HG02884 (cell line): ENCODE results near the gene AHNAK2.
A peak's percentile ranks its signal among the peaks of the same experiment; 100 is the strongest.
"Not testable (repeated sequence)": the region's sequence is repeated elsewhere in the genome, so short reads cannot be mapped to it uniquely, and the experiment has no call there.

Source experiments
- ATAC-seq: cut with Tn5 transposase; IDR thresholded peaks from one replicate; pipeline ENCODE4 v1.9.1; 2021; ENCODE audit warnings: mild to moderate bottlenecking, moderate library complexity; ENCODE audit not compliant: unreplicated experiment

The AHNAK2 gene

GRCh38 chr14:104928391-104929133 is 49.6 kb downstream of the AHNAK2 start:
- ATAC-seq: no peak

- ATAC-seq: no peak
These were observed 50.3 kb downstream of the AHNAK2 start for GRCh38 chr14:104927901-104928300.

DNA sequence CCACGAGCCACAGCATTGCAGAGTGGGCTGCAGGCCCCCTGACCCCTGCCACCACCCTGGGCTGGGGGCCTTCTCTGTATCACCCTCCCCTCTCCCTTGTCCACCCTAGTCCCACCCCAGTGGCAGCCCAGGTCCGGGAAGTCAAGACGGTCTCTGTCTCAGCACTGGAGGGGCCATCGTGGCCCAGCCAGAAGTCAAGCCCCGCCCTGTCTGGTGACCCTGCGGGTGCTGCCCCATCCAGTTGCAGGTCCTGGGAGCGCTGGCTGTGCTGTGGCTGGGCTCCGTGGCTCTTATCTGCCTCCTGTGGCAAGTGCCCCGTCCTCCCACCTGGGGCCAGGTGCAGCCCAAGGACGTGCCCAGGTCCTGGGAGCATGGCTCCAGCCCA is 50.8 kb downstream of the AHNAK2 start:
- no peak for ATAC-seq

- ATAC-seq: peak; percentile 71
These were observed 51.3 kb downstream of the AHNAK2 start for GRCh38 chr14:104926619-104927431.

DNA sequence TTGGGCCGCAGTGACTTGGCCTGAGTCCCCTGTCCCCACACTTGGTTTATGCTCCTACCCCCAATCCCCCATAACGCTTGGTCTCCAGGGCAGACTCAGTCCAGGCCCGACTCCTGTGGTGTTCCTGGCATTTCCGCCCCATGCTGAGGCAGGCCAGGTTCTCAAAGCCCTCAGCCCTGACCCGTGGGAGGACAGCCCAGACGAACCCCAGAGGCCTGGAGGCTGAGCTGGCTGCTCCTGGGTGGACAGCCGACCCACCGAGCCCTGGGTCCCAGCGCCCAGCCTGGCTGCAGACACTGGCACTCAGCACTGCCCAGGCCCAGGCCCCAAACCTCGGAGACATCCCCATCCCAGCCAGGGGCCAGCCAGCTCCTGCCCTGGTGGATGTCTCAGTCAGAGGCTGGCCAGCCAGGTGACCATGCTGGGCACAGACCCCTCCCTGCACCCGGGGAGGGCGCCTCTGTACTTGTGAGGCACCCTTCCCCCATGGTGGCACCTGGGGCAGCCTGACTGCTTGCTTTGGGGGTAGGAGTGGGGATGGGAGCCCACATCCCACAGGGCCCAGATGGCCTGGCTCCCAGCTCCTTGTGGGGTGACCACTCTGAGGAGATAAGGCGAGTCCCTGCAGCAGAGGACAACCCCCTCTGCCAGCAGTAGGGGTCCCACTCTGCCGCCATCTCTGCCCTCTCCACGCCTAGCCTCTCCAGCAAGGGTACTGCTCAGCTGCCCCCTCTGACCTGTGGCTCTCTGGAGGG is 52.1 kb downstream of the AHNAK2 start:
- no peak for ATAC-seq

DNA sequence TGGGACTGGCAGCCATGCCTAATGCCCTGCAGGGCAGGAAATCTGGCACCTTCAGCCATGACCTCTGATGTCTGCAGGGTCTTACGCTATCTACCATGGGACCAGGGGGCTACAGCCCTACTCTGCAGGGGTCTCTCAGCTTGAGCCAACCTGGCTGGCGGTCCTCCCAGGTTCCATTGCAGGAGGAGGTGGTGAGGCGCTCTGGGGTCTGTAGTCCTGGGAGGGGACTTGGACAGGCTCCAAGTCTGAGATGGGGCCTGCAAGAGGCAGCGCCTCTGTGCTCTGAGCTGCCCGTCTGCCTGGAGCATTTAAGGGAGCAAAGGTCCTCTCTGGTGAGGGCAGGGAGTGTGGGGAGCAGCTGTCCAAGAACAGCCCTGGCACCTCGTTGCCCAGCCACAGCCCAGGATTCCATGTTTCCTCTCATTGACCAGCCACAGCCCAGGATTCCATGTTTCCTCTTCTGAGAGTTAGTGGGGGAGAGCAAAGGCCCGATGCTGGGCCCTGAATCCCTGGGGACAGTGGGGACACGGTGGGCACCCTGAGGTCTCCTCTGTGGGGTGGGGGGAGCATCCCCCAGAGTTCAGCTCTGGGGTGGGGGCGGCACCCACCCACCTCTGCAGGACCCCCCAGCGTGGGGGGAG is 52.8 kb downstream of the AHNAK2 start:
- no peak for ATAC-seq

DNA sequence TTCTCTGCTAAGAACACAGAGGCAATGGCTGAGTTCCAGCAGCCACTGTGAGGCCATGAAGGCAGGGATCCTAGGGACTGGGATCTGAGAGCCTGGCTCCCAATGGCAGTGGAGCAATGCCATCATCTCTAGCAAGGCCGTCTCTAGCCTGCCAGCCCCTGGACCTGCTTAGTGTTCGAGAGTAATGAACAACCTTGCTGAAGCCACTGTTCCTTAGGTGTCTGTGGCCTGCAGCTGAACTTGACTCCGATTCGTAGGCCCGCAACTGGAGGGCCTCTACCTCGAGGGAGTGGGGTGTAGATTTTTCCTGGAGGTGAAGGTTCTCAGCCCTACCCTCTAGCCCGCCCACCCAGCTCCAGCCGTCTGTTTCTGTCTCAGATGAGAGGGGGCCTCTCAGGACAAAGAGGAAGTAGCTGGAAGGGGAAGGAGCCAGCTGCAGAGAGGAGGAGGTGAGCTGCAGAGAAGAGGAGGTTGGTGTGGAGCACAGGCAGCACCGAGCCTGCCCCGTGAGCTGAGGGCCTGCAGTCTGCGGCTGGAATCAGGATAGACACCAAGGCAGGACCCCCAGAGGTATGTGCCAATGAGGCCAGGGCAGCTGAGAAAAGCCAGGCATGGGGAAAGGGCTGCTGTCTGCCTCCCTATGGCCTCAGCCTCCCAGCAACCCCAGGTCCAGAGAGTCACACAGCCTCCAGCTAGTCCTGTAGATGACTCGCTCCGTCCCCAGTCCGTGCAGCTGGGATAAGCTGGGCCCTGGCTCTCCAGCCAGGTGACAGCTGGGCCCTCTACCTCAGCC is 53.6 kb downstream of the AHNAK2 start, which contains the start of gene PLD4:
Gene PLD4, plus strand, starts transcription at position 459 of the 793 bp plus-strand sequence. CDS start 2,262 bp downstream, outside the sequence.
- ATAC-seq: no peak

- no peak for ATAC-seq
These were observed 54.3 kb downstream of the AHNAK2 start for GRCh38 chr14:104923640-104924420.

DNA sequence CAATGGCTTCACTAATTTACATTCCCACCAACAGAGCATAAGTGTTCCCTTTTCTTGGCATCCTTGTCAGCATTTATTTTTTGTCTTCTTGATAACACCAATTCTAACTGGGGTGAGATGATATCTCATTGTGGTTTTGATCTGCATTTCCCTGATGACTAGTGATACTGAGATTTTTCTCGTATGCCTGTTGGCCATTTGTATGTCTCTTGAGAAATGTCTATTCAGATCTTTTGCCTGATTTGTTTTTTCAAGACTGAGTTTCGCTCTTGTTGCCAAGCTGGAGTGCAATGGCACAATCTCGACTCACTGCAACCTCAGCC is 58.2 kb downstream of the AHNAK2 start:
- ATAC-seq: no peak

DNA sequence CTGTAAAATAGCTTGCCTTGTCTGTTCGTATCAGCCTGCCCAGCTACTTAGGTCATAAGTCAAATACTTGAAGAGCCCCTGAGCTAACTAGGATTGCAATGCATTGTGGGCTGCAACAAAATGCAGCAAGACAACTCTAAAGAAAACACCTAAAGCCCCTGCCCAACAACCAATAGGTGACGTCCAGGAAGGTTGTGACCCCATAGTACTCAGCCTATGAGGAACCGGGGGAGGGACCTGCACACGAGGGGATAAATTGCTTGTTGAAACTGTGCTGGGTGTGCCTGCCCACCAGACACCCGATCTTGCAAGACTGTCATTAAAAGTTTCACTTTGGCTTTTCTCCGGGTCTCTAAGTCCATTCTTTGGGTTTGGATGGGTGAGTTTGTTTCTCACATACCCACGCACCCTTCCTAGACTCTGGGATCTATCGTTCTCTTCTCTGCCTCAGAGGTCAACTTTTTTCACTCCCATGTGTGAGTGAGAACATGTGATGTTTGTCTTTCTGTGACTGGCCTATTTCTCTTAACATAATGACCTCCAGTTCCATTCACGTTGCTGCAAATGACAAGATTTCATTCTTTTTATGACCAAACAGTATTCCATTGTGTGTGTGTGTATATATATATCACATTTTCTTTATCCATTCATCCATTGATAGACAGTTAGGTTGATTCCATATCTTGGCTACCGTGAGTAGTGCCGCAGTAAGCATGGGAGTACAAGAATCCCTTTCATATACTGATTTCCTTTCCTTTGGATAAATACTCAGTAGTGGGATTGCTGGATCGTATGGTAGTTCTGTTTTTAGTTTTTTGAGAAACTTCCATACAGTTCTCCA is 58.8 kb downstream of the AHNAK2 start:
- not testable (repeated sequence) for ATAC-seq

GRCh38 chr14:104917993-104918392 is 60.2 kb downstream of the AHNAK2 start:
- no peak for ATAC-seq

DNA sequence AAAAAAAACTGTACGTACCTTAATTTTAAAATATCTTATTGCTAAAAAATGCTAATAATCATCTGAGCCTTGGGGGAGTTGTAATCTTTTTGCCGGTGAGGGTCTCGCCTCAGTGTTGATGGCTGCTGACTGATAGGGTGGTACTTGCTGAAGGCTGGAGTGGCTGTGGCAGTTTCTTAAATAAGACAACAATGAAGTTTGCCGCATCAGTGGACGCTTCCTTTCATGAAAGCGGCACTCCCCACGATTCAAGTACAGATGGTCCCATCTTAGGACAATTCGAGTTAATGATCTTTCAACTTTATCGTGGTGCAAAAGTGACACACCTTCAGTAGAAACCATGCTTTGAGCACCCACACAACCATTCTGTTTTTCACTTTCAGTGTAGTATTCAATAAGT is 61.1 kb downstream of the AHNAK2 start:
- ATAC-seq: no peak

- no peak for ATAC-seq
These were observed 64.7 kb downstream of the AHNAK2 start for GRCh38 chr14:104913435-104913834.

DNA sequence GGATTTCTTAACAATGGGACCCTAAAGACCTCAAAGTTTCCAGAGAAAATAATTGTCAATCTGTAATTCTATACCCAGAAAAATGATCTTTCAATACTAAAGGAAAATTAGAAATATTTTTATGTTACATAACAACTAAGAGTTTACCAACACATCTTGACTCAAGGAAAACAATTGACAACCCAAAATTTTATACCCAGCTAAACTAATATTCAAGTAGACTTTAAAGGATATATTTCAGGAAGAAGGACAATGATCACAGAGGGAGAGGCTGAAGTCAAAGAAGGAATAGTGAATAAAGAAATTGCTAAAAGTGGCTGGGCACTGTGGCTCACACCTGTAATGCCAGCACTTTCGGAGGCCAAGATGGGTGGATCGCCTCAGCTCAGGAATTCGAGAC is 66.1 kb downstream of the AHNAK2 start:
- ATAC-seq: no peak

DNA sequence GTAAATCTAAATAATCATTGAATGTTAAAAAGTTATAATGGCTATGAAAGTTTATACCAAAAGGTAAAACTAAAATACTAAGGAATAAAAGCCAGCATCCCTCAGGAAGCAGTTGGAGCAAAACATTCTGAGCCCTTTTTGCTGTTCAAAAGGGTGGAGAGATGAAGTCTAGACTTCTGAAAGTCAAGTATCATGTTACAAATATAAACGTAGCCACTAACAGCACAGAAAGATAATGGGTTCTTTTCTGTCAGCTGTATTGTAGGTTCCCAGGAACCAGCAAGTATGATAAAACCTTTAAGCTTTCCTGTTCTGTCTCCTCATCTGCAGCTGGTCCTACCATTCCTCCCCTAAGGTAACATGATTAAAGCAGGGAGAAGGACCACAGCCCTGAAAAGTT is 69.9 kb downstream of the AHNAK2 start:
- no peak for ATAC-seq

GRCh38 chr14:104905579-104905933 is 72.6 kb downstream of the AHNAK2 start:
- ATAC-seq: not testable (repeated sequence)

DNA sequence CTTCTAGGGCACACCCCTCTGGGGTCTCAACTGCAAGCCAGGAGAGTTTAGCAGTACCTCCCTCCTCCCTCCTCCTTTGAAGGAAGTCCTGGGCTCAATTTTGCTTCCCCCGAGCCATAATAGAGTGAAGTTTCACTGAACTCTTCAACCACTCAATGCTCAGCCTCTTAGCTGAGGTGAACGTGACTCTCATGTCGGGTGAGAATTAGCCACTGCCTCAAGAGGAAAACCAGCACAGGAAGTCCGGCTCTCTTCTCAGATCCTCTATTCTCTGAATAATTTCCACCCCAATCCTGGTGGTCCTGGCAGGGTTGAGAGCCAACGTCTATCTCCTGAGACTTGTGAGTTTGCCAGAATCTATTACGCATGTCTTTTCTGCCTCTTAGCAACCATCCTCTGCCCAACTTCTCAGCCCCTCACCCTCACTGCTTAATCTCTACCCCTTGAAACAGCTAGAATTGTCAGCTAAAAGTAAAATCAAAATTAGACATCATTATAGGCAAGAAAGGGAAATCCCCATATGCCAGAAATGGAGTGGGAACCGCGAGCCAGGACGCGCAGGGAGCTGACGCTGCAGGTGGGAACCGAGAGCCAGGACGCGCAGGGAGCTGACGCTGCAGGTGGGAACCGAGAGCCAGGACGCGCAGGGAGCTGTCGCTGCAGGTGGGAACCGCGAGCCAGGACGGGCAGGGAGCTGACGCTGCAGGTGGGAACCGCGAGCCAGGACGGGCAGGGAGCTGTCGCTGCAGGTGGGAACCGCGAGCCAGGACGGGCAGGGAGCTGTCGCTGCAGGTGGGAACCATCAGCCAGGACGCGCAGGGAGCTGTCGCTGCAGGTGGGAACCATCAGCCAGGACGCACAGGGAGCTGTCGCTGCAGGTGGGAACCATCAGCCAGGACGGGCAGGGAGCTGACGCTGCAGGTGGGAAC is 73.3 kb downstream of the AHNAK2 start:
- ATAC-seq: not testable (repeated sequence)

GRCh38 chr14:104903990-104904389 is 74.2 kb downstream of the AHNAK2 start:
- ATAC-seq: no peak
